CD4-positive, alpha-beta T cell treated with Interleukin-1 beta for 1 hour (primary cell): ENCODE data around the gene FAM83F.
"Not testable (repeated sequence)": the region's sequence is repeated elsewhere in the genome, so short reads cannot be mapped to it uniquely, and the experiment has no call there.

ENCODE experiments used
- DNase-seq, 2 donors: peaks; one replicate each; pipeline ENCODE4 v3.0.0-alpha.2; 2020 to 2022

Gene FAM83F

DNA sequence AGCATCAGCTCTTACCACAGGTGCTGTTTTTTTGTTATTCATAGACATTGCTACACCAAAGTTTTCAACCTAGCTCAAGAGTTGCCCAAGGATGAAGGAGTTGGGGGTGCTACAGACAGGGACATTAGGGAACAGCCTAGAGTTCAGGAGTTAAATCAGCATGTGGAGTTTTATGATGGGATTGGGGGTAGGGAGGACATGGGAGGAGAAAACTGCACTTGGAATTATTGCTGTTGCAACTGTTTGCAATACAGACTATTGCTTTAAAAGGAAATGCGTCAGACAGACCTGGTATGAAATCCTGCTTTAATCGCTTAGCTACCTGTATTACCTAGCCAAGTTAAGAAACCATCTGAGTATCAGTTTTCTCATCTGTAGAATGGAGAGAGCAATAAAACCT lies 28.3 kb upstream of the FAM83F start:
- DNase-seq: no peak

DNA sequence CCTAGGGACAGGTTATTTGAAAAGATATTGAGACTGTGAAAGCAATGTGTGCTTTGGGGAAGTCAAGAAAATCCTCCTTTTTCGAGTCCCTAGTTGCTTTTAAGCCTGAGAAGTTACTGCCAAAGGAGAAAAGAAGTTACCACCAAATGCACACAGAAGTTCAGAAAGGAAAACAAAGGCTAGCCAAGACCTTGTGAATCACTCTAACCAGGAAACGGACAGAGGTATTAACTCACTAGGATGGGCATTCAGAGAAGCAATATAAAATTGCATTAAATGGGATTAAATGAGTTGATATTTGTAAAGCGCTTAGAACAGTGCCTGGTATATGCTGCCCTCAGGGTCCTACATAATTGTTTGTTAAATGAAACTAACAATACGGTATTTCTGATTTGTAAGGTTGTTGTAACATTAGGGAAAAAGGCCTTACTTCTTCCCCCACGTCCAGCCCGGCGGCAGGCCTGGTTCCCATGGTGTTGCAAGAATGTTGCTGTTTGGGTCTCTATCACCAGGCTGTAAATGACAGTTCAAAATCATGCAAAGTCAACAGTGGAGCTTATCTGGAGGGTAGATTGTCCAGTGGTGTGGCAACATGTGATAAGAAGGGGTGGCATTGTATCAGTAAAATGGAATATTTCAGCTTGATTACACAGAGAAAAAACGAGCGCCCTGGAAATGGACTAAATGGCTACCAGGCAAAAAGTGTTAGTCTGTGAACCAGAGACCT lies 27.5 kb upstream of the FAM83F start:
- no peak for DNase-seq

DNA sequence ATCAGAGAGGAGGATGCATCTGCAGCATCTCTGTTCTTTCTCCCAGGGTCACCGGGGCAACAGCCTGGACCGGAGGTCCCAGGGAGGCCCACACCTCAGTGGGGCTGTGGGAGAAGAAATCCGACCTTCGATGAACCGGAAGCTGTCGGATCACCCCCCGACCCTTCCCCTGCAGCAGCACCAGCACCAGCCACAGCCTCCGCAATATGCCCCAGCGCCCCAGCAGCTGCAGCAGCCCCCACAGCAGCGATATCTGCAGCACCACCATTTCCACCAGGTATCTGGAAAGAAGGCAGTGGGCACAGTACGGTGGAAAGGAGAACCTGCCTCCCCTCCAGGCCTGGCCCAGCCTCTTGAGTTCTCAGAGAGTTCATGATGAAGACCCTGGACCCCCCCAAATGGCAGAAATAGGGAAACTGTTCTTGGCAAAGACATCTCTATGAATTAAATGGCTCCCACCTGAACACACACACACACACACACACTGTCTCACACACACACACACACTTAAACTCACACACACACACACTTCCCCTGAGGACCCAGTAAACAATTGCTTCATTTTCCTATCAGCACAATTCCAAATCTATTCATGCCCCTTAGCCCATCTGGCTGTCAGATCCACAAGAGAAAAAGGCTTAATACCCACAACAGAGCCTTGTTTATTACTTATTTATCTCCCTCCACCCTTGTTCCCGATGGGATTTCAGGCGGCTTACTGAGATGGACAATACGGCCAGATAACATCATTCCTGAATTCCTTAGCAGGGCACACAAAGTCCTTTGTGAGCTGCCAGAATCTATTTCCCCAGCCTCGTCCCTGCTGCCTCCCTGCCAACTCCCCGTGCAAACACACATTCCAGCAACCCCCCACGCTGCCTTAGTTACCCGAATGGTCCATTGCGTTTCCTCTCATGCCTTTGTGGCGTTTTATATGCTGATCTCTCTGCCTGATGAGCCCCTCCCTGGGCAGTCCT lies 26.5 kb upstream of the FAM83F start:
- no peak for DNase-seq

DNA sequence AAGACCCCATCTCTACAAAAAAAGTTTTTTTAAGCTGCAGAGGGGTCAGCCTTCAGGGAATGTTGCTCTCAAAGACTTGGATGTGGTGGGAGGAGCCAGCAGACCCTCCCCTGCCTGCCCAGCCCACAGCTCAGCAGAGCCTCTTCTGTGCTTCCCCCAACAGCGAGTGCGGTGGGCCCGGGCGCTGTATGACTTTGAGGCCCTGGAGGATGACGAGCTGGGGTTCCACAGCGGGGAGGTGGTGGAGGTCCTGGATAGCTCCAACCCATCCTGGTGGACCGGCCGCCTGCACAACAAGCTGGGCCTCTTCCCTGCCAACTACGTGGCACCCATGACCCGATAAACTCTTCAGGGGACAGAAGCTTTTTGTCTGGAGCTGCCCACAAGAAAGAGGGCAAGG lies 24.0 kb upstream of the FAM83F start:
- no peak for DNase-seq

DNA sequence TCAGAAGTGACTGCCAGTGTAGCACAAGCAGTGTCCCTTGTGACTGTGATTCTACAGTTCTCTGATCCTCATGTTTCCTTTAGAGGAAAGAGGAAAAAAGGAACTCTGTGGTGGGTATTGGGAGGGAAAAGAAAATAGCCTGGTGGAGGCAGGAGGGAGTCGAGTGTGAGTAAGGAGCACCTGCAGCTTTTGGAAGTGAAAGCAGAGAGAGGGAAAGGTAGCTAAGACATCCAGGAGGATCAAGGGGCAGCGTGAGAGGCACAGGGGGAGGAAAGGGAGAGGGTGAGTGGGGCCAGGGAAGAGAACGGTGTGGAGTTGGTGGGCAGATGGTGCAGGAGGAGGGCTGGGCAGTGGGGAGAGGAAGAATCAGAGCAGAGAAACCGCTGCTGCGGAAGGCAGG lies 22.1 kb upstream of the FAM83F start:
- DNase-seq: no peak

DNA sequence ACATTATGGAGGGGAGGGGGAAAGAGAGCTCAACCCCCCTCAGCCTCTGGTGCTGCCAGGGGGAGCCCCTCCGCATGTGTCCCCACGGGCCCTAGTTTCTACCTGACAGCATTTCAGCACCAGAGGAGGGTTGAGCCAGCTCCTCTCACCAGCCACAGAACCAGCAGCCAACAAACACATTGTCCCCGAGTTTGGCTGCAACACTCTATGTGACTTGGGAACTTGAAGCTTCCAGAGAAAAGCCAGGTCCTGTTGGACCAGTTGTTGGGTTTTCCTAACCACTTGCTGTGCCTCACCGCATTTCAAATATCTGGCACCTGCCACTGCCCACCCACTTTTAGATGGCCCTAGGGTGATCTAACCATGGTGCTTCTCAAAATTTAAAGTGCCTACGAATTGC lies 21.1 kb upstream of the FAM83F start:
- DNase-seq: no peak

DNA sequence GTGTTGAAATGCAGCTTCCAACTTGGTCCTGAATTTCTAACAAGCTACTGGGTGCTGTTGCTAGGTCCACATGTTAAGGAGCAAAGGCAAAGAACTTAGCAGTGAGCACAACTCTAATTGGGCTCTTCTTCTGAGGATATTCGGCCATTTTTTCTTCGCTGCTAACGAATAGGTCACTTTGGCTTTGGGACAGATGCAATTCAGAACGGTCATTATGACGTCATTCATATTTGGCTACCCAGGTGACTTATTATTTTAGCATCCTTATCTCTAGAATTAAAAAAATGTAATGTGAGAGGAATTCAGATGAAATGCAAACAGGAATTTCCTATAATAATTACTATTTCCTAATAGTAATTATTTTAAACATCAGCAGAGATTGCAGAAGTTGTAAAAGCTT lies 20.7 kb upstream of the FAM83F start:
- DNase-seq: no peak

DNA sequence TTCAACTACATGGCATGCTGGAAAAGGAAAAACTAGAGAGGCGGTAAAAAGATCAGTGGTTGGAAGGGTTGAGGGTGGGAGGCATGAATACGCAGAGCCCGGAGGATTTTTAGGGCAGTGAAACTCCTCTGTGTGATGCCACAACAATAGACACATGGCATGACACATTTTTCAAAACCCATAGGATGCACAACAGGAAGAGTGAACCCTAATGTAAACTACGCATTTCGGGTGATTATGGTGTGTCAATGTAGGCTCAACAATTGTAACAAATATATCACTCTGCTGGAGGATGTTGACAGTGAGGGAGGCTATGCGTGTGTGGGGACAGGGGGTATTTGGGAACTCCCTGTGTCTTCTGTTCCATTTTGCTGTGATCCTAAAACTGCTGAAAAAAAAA lies 15.7 kb upstream of the FAM83F start:
- no peak for DNase-seq

DNA sequence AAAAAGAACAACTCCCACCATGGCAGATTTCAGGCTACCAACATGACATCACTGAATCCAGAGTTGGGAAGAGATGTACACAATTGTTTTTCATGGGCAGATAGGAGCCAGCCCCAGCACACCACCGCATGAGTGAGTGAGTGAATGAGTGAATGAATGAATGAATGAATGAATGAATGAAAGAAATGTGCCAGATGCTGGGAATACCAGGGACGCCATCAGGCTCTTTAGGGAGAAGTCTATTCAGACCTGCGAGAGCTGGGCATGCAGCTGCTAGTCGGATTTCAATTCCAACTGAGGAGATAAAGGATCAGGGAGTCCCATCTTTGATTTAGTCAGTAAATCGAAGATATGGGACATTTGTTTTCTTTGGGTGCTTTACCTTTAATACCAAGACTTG lies 15.3 kb upstream of the FAM83F start:
- no peak for DNase-seq

DNA sequence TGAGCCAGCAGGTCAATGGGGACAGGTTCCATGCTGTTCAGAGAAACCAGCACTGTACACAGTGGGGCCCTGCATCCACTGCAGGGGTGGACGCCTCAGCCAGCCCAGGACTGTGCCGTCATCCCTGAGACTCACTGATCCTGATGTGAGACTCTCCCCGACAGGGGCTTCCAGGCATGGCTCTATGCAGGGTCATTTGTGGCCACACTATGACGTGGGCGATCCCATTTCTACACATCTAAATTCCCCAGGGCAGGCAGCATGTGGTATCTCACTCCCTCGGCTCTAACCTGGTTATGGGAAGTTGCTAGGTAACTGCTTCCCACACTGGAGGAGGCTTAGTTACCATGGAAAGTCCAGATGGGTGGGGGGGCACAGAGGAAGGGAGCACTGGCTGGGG lies 14.2 kb upstream of the FAM83F start:
- no peak for DNase-seq

DNA sequence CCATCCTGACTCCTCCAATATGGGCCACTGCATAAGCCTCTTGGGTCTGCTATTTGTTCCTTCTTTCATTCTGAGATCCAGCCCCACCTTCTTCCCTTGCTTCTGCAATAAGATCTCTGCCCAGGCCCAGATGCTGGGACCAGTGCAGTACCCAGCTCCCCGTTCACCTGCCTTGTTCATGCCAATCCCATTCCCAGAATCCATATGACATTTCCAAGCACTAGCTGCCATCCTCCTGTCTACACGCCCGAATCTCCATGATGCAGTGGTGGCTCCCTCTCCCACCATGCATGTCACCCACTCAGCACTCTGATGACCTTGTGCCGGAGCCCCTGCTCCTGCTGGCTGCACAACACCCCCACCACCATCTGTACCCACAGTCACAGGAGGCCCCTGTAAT lies 11.4 kb upstream of the FAM83F start:
- DNase-seq: no peak

DNA sequence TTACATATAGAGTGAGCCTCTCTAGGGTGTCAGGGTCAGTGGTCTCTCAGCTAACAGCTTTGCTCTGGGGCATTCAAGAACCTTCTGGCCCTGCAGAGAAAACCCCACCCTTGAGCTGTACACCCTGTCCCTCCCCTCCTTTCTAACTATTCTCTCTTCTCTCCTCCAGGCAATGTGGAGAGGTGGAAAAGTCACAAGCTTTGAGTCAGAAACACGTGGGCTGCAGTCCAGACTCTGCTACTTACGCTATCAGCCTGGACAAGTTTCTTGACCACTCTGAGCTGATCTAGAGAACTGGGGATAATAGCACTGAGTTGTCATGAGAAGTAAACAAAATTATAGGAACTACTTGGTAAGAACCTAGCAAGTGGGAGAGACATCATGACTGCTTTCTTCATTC lies 10.7 kb upstream of the FAM83F start:
- no peak for DNase-seq

DNA sequence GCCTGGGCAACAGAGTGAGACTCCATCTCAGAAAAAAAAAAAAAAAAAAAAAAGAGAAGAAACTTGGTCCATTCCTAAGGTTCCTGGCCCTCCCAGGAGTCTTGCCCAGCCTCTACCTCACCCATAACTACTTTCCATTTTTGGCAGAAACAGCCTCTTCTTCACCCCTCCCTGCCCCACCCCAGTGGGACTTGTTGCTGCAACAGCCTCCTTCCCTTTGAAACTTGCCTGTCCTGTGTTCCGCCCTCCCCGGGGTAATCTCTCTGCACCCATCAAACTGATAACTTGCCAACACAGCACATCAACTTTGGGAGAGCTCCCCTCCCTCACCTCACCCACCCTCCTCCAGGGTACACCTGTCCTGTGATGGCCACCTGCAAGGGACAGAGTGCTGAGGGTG lies 10.0 kb upstream of the FAM83F start:
- DNase-seq: no peak

DNA sequence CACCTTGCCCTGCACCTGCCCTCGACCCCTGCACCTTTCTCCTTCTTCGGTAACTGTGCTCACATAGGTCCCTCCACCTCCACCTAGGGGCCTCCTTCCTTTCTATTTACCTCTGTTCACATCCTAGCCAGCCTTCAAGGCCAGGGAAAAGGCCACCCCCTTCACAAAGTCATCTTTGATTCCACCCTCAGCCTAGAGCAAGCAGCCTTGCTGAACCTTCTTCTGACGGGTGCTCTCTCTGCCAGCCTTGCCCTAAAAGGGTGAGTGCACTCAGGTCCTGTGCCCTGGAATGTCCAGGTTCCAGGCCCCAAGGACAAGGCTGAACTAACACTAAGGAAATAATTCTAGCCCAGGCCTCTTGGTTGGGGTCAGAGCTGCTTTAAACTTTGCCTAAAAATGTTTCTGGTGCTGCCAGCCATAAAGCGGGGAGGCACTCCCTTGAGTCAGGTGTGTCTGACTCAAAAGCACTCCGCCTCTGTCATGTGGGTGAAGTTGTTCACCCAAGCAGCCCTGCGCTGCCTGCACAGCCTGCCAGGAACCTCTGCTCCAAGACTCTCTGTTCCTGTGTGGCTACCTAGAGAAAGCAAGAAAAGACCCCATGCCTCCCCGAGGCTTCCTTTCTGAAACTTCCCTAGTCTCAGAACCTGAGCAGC lies 9.2 kb upstream of the FAM83F start:
- DNase-seq: no peak

DNA sequence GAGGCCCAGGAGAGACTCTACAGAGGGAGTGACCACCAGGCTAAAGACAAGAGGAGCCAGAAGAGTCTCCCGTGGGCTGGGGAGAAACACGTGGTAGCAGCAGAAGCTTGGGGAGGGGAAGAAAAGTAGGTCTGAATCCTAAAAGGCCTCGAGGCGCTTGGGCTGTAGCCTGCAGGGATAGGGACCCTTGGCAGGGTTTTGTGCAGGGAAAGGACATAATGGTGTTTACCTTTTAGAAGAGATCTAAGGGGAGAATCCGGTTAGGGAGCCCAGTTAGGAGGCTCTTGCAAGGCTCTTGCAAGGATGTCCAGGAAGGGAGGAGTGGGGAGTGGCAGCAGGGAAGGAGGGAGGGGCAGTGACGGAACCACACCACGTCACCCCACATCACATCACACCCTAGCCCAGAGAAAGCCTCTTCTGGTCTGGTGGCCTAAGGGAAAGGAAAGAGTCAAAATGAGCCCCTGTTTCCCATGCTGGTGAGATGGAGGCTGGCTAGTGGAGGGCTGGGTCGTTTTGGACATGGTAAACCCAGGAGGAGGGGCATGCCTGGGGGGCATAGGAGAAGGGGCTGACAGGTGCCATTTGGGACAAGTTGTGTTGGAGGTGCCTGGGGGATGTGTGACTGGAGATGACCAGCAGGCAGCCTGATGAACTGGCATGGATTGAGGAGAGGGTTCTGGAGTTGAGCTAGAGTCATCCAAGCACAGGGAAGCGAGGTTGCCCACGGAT lies 6.2 kb upstream of the FAM83F start:
- no peak for DNase-seq

DNA sequence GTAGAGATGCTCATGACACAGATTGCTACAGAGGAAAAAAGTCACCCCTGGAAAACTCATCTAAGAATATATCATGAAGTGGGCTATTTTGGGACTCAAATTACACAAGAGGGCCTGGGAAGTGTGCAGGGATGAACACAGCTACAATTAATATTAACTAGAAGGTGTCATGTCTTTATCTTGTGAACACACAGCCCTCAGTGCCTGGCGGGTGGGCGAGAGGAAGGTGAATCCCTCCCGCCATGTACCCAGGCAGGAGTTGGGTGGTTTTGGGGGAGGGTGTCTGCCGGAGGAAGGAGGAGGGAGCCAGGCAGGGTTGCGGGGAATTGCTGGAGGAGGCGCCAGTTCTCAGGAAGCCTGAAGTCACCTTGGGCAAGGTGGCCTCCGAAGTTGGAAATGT lies 5.1 kb upstream of the FAM83F start:
- no peak for DNase-seq

DNA sequence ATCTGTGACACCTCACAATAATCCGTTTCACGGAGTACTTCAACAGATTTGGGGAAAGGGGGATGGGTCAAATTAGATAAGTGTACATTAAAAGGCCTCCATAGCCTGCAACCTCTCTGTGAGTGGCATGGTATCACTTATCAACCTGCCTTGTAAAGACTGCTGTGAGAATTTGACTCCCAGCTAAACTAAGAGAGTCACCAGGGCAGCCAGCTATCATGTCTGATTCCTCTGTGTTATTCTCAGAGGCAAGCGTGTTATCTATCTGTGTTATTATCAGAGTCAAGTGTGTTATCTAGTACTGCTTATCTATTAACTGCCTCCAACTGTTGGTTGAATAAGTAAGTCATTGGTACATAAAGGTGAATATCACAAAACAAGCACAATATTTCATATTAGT lies 4.1 kb upstream of the FAM83F start:
- DNase-seq: no peak

DNA sequence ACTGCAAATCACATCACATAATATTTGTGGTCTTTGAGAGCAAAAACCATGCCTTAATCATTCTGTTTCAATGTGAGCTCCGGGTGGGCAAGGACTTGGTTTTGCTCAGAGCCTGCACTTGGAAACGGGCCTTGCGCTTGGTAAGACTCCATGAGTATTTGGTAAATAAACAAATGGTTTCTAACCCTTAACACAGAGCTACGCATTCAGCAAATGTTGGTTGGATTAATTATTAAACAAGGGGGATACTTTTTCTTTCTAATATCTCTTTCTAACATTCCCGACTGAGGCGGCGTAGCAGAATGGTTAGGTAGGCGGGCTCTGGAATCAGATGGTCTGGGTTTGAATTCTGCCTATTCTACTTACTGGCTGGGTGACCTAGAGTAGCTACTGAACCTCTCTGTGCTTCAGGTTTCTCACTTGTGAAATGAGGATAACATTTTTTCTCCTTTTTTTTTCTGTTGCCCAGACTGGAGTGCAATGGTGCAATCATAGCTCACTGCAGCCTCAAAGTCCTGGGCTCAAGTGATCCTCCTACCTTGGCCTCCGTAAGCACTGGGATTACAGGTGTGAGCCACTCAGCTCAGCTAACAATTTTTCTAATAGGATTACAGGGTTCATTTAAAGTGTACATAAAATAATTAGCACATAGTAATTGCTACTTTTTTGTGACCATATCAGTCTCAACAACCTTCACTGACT lies 3.4 kb upstream of the FAM83F start:
- DNase-seq: no peak

DNA sequence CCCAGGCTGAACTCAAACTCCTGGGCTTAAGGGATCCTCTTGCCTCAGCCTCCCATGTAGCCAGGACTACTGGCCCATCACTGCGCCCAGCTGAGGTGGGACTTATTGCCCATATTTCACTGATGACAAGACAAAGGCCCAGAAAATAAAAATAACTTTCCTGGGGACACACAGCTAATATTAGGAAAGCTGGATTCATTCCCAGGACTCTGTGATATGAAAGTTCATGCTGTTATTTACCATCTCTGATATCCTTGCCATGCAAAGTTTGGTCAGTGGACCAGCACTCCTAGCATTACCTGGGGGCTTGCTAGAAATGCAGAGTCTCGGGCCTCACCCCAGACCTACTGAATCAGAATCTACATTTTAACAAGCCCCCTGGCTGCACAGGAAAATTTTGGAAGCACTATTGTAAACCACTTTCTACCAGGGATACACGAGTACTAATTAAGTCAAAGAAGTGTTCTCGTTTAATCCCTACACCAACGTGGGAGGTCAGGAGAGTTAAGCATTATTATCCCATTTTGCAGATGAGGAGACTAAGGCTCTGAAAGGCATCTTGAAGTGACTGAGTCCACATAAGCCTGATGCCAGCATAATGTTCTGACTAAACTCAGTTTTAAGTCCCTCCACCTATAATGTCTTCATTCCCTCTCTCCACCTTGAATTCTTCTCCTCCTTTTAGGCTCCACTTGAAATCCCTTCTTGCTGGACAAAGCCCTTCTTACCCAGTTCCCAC lies 2.5 kb upstream of the FAM83F start:
- DNase-seq: no peak

DNA sequence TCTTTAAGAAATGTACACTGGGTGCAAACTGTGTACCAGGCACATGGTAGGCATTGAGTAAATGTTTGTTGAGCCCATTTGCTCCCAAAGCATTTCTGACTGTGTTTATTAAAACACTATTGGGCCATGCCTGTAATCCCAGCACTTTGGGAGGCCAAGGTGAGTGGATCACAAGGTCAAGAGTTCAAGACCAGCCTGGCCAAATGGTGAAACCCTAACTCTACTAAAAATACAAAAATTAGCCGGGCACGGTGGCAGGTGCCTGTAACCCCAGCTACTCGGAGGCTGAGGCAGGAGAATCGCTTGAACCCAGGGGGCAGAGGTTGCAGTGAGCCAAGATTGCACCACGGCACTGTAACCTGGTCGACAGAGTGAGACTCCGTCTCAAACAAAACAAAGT lies 1.9 kb upstream of the FAM83F start:
- DNase-seq: not testable (repeated sequence)

DNA sequence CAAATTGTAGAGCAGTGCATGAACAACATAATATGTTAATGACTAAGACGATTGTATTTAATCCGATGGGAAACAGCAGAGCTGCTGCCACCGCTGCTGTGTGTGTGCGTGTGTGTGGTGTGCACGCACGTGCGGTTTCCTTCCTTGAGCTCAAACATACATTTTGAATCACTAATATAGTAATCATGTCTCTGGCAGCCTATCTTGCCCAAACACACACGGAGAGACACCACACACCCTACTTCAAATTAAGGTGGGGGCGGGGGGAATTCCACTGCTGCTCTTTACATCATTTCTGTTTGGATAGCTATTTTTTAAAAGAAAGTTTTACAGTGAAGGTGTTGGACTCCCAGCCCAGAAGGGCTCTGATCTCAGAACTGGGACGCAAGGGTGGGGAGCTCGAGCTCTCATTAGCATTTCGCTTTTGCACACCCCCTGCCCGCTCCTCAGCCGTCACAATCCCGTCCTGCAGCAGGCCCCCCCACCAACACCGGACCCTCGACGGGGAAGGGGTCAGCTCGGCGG lies 651 bp upstream of the FAM83F start:
- peak; percentile 26 to 69 for DNase-seq
